BJ (cell line): Measurements from ENCODE around the gene DRC3. TPM values are rescaled to one million over a fixed set of nuclear protein-coding genes. Genes with fewer than 3 reads are reported as not detected.
A peak's percentile ranks its signal among the peaks of the same experiment; 100 is the strongest.

Experiments used
- CTCF ChIA-PET: fragments of 350-600 bp; formaldehyde crosslinking; extraction: SDS; loops from one replicate; lab custom pipeline; 2021; ENCODE audit warnings: antibody characterized with exemption, inconsistent platforms; lab: Yijun Ruan, JAX
- POLR2A ChIA-PET: fragments of 300-600 bp; sonication (Branson Sonifier 250); formaldehyde crosslinking; extraction: SDS; loops from one replicate; lab custom pipeline; 2021; ENCODE audit warnings: antibody characterized with exemption; lab: Charles Lee
- DNase-seq: peaks from one replicate; pipeline ENCODE4 v3.0.0-alpha.2; 2011; ENCODE audit warnings: low read depth
- H3K27me3 ChIP-seq: 2 replicates; pipeline ENCODE4 v1.6.0; 2011; ENCODE audit warnings: low read length; ENCODE audit not compliant: control insufficient read depth, insufficient read depth
- H3K36me3 ChIP-seq: 2 replicates; pipeline ENCODE4 v1.5.1; 2011; ENCODE audit warnings: low read length; ENCODE audit not compliant: control insufficient read depth, insufficient read depth
- H3K4me3 ChIP-seq: 2 replicates; pipeline ENCODE4 v1.5.1; 2011; ENCODE audit warnings: low read depth, mild to moderate bottlenecking, control low read depth, low read length
- polyA plus RNA-seq: library from polyadenylated mRNA; depleted of rRNA; stranded (reverse); fragments of >200 nt; gene quantifications from 2 replicates; pipeline ENCODE4 v1.2.3, GENCODE V29; 2011
- TF ChIP-seq, protein P1 (sequence below): IDR thresholded peaks from 2 replicates; pipeline ENCODE4 v1.5.1; 2011; ENCODE audit warnings: low read depth, mild to moderate bottlenecking, control low read depth, inconsistent platforms, low read length, moderate library complexity; ENCODE audit not compliant: insufficient read depth

The DRC3 gene
- polyA plus RNA-seq, 1 experiment: 1.2 TPM

DNA sequence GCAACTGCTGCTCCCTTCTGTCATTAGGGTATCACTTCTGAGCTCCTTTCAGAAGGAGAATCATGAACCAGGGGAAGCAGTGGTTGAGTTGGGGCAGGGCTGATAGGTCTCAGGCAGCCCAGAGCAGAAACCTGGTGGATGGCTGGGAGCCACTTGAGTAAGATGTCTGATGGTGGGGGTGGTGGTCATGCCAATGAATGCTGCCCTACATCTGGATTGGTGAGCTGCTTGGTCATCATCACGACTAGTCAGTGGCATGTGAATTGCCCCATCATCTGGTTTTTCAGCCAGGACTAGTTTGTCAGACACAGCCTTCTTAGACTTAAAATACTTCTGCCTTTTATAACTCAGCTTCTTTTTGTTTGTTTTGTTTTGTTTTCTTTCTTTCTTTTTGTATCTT, 69.1 kb downstream of the DRC3 start:
- no peaks in the 10 kb centered on the region for H3K27me3 ChIP-seq
- ChIA-PET CTCF (interaction anchor here (1.2 kb wide), 2 partner anchors 8 to 47 kb away, joined by 3 to 4 read pairs; no protein-coding TSS in a partner anchor), POLR2A (no interaction called here)
- H3K4me3 ChIP-seq: no peak overlapping the region
- TF ChIP-seq, protein P1, sequence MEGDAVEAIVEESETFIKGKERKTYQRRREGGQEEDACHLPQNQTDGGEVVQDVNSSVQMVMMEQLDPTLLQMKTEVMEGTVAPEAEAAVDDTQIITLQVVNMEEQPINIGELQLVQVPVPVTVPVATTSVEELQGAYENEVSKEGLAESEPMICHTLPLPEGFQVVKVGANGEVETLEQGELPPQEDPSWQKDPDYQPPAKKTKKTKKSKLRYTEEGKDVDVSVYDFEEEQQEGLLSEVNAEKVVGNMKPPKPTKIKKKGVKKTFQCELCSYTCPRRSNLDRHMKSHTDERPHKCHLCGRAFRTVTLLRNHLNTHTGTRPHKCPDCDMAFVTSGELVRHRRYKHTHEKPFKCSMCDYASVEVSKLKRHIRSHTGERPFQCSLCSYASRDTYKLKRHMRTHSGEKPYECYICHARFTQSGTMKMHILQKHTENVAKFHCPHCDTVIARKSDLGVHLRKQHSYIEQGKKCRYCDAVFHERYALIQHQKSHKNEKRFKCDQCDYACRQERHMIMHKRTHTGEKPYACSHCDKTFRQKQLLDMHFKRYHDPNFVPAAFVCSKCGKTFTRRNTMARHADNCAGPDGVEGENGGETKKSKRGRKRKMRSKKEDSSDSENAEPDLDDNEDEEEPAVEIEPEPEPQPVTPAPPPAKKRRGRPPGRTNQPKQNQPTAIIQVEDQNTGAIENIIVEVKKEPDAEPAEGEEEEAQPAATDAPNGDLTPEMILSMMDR: no peak
- peak; percentile 30 for DNase-seq
- 0 out of 2 replicates have a peak, but pooled peaks cover 2% of the 10 kb centered on the region for H3K36me3 ChIP-seq

DNA sequence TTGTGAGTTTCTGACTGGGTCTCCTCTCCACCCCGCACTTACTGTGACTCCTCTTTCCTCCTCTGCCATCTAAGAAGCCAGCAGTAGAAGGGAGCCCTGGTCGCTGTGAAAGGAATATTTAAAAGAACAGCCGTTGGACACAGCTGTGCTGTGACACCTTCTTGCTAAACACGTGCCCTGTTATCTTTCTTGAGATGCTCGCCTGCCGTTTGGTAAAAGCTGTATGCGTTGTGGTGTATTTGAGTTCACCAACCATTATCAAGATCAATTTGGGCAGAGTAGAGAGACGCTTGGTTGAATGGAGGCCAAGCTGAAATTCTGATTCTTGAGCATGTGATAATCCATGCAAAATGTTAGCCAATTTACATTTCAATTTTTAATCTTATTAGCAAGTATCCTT, 70.3 kb downstream of the DRC3 start:
- CTCF ChIA-PET: interaction anchor here (1.1 kb wide), 1 partner anchor 13 kb away, joined by 3 read pairs; no protein-coding TSS in a partner anchor
- DNase-seq: no peak
- H3K27me3 ChIP-seq: no peaks in the 10 kb centered on the region
- TF ChIP-seq, protein P1: no peak
- no peak overlapping the region for H3K4me3 ChIP-seq
- 0 out of 2 replicates have a peak, but pooled peaks cover 2% of the 10 kb centered on the region for H3K36me3 ChIP-seq
- POLR2A ChIA-PET: no interaction called here

DNA sequence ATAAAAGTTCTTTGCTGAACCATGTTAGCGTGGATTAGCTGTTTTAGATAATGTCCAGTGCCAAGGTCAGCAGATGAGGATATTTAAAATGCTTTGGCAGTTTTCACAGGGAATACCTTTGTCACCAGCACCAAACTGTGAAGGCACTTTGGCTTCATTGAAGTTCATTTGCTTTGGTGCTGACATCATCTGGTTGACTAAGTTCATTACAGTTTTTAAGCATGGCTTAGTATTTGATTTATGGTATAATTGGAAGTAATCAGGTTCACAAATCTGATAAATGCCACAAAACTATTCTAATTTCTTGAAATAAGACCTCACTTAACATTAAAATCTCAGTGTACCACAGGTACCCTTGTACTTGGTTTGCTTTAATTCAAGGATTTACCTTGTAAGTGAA, 70.8 kb downstream of the DRC3 start:
- TF ChIP-seq, protein P1: peak; percentile 17; the same call in 1 of the 2 replicates
- no peak for DNase-seq

DNA sequence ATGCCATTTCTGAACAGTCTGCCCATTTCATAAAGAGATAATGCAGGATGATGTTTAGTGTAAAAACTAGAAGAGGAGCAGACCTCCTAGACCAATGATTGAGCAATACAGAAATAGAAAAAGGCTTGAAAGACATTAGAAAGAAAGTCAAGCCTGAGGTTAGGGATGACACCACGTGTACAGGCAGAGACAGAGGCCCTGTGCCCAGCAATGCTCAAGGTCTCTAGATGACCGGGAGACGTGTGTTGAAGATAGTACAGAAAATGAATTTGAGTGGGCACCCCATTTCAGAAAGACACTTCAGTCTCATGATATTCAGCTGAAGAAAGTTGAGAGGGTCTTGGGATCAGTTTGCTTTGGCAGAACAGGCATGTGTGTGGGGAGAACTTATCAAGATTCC, 71.9 kb downstream of the DRC3 start:
- Histone ChIP-seq H3K27me3 (no peaks in the 10 kb centered on the region), H3K36me3 (0 out of 2 replicates have a peak, but pooled peaks cover 2% of the 10 kb centered on the region), H3K4me3 (no peak overlapping the region)
- TF ChIP-seq, protein P1: no peak
- no peak for DNase-seq
- POLR2A ChIA-PET: no interaction called here
- CTCF ChIA-PET: no interaction called here

More for the DNA sequence above, 70.8 kb downstream of the DRC3 start:
- Histone ChIP-seq H3K36me3 (0 out of 2 replicates have a peak, but pooled peaks cover 2% of the 10 kb centered on the region), H3K27me3 (no peaks in the 10 kb centered on the region), H3K4me3 (no peak overlapping the region)
- ChIA-PET CTCF (interaction anchor here (1.1 kb wide), 1 partner anchor 12 kb away, joined by 3 read pairs; no protein-coding TSS in a partner anchor), POLR2A (no interaction called here)

DNA sequence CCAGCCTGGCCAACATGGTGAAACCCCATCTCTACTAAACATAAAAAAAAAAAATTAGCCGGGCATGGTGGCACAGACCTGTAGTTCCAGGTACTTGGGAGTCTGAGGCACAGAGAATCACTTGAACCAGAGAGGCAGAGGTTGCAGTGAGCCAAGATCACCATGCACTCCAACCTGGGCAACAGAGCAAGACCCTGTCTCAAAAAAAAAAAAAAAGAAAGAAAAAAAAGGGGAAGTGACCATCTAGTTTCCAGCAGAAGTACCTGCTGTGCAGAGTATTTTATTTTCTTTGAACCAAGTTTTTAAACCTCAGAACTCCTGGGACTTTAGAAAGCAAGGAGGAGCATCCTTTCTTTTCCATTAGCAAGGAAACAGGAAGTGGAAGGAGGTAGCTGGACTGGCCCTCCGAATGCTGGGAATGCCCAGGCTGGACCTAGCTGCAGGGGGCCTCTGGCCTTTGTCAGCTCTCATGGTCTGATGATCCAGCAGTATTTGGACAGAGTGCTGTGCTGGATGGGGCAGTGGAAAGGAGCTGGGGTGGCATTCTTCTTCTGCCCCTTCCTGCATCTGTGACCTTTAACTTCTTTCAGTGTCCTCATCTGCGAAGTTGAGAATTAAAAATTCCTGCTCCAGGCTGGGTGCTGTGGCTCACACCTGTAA, 73.2 kb downstream of the DRC3 start:
- POLR2A ChIA-PET: no interaction called here
- CTCF ChIA-PET: no interaction called here
- Histone ChIP-seq H3K4me3 (no peak overlapping the region), H3K27me3 (no peaks in the 10 kb centered on the region), H3K36me3 (0 out of 2 replicates have a peak, but pooled peaks cover 2% of the 10 kb centered on the region)
- TF ChIP-seq, protein P1: no peak
- no peak for DNase-seq
